Uterus (tissue), 2 donors: ENCODE measurements around the gene ZYG11B.

ENCODE experiments used
- CTCF ChIP-seq, 4 experiments: fragments of 200-600 bp in 2 of 4; fragments of 450-650 bp in 2 of 4; sonication (generic) in 2 of 4; IDR thresholded peaks; one replicate each; pipeline ENCODE4 v1.5.1; 2016 to 2019; ENCODE audit warnings: antibody characterized with exemption in 4 of 4, mild to moderate bottlenecking in 2 of 4, moderate library complexity in 1 of 4
- POLR2A ChIP-seq, 2 donors: fragments of 450-650 bp; IDR thresholded peaks; one replicate each; pipeline ENCODE4 v1.6.1; 2016; ENCODE audit warnings: antibody characterized with exemption in 2 of 2, mild to moderate bottlenecking in 1 of 2, moderate library complexity in 1 of 2

- no peak for TF ChIP-seq POLR2A (IDR thresholded peaks at IDR 0.05)
- TF ChIP-seq CTCF (IDR thresholded peaks at IDR 0.05) = no peak
Observed at GRCh38 chr1:52795464-52795863, 69.2 kb downstream of the ZYG11B start.
